Fibroblast of pulmonary artery (primary cell): Measurements from ENCODE around the gene TOM1L2.
A peak's percentile ranks its signal among the peaks of the same experiment; 100 is the strongest.

Experiments used
- DNase-seq: peaks from one replicate; pipeline ENCODE4 v3.0.0-alpha.2; 2010; ENCODE audit warnings: low read depth
- H3K4me3 ChIP-seq: replicated peaks from 2 replicates; pipeline ENCODE4 v1.5.1; 2011; ENCODE audit warnings: low read depth, mild to moderate bottlenecking, control low read depth, low read length, moderate library complexity
- TF ChIP-seq, protein P1 (sequence below): IDR thresholded peaks from 2 replicates; pipeline ENCODE4 v1.5.1; 2011; ENCODE audit warnings: mild to moderate bottlenecking, control low read depth, low read length, inconsistent platforms; ENCODE audit errors: missing control alignments

TOM1L2 gene

DNA sequence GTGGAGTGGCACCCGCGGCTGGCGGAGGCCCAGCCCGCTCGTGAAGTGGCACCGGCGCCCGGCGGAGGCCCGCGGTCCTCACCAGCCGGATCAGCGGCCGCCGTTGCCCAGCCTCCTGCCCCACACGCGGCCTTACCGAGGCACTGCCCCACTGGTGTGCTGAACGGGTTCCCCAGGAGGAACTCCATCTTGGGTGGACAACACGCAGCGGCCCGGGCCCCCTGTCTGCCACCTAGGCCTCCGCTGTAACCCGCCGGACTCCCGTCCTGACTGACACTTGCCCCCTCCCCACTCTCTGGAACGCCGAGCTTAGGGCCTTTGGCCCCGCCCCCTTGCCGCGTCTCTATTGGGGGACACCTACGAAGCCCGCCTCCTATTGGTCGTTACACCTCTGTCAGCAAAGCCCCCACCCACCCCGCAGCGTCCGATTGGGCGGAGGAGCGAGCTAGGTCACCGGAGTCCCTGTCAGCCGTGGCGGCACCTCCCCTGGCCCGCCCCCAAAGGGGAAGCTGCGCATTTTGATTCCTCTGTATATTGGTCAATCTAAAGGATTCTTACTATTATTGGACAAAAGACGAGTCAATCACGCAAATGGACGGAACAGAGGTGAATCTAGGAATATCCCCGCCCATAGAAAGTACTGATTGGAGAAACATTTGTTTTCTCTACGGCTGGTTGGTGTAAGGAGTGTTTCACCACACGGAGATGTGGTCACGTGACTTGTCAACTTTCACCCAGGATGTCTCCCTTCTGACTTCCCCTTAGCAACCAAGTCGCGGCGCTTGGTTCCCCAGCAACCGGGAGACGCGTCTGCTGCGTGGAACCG is at the start of gene TOM1L2, which contains the start of gene DRC3:
Gene TOM1L2 (minus strand): TSS at position 275 of the 826 bp plus-strand sequence. CDS start 87 bp downstream, at position 188.
Gene DRC3 (plus strand): TSS at position 737 of the 826 bp plus-strand sequence. CDS start 4,737 bp downstream, outside the sequence.
- peak; percentile 100 for DNase-seq
- TF ChIP-seq, protein P1, sequence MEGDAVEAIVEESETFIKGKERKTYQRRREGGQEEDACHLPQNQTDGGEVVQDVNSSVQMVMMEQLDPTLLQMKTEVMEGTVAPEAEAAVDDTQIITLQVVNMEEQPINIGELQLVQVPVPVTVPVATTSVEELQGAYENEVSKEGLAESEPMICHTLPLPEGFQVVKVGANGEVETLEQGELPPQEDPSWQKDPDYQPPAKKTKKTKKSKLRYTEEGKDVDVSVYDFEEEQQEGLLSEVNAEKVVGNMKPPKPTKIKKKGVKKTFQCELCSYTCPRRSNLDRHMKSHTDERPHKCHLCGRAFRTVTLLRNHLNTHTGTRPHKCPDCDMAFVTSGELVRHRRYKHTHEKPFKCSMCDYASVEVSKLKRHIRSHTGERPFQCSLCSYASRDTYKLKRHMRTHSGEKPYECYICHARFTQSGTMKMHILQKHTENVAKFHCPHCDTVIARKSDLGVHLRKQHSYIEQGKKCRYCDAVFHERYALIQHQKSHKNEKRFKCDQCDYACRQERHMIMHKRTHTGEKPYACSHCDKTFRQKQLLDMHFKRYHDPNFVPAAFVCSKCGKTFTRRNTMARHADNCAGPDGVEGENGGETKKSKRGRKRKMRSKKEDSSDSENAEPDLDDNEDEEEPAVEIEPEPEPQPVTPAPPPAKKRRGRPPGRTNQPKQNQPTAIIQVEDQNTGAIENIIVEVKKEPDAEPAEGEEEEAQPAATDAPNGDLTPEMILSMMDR: no peak
- H3K4me3 ChIP-seq: peak within 1 kb of the TSS; percentile 75

DNA sequence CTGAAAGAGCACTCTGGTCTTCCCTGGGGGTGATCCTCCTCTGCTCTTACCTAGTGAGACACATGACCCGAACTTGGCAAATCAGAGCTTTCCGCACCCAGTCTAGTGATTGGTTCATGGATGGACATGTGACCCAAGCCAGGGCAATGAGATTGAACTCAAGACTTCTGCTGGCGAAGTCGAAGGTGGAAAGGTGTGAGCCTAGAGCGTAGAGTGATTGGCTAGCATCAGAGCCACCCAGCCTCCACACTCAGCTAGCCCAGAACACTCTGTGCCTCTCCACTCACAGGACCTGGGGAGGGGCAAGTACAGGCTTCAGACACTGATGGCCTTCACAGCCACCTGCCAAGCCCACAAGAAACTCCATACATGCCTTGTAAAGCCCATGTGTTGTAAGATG is 49.2 kb upstream of the TOM1L2 start:
- TF ChIP-seq, protein P1: no peak
- DNase-seq: no peak
- no peak overlapping the region for H3K4me3 ChIP-seq

DNA sequence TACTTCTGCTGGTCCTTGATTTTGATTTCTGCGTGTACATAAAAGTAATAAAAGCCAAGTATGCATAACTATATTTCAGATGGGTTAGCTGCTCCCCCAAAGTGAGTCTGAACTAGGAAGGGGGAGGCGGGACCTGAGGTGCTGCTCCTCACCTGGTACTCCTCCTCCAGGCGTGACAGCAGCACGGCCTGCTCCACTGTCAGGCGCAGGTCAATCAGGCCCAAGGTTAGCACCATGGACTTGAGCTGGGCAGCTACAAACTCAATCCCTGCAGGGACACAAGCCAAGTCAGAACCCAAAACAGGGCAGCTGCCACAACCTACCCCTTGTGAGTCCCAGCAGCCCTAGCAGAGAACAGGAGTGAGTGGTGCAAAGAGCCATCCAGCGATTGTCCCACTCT is 48.8 kb upstream of the TOM1L2 start:
- no peak for DNase-seq
- H3K4me3 ChIP-seq: no peak overlapping the region

GRCh38 chr17:18019838-18020154 is 47.6 kb upstream of the TOM1L2 start:
- H3K4me3 ChIP-seq: no peak overlapping the region
- TF ChIP-seq, protein P1: no peak
- no peak for DNase-seq

More for the DNA sequence above, 48.8 kb upstream of the TOM1L2 start:
- TF ChIP-seq, protein P1: no peak

DNA sequence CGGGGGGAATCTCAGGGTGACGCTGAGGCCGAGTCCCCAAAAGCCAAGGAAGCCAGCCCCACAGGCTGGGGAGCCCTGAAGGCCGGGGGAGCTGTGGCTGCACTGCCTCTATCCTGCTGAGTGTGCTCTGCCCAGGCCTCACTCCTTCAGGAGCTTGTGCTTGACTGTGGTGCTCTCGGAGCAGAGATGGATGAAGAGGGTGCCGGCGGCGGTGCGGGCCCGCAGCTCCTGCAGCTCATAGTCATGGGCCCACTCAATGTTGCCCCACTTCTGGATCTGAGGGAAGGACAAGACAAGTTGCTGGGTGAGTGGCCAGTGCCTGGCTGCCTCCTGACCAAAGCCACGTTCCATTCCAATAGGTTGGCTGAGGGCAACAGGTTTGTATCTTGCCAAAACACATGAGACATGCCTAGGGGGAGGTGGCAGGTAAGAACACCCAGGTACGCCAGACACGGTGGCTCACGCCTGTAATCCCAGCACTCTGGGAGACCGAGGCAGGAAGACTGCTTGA is 46.3 kb upstream of the TOM1L2 start:
- no peak for DNase-seq
- TF ChIP-seq, protein P1: no peak
- no peak overlapping the region for H3K4me3 ChIP-seq

DNA sequence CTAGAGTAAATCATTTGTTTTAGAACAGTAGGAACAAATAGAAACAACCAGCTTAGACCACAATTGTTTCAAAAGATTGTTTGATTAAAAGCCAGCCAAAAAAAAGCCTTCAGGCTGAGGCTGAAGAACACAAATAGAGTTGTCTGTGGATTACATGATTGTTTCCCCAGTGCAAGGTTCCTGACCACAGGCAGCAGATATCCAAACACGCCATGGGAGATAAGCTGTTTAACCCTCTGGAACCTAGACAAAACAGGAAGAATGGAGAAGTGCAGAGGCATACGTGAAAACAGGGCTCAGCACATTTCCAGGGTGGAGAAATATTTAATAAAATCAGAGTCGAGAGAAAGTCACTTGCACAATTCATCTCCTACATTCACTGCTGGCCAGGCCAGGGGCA is 45.8 kb upstream of the TOM1L2 start:
- DNase-seq: peak; percentile 82
- no peak overlapping the region for H3K4me3 ChIP-seq
- TF ChIP-seq, protein P1: no peak
